Measurements from ENCODE around the gene MITD1.
"Not testable (repeated sequence)": the region's sequence is repeated elsewhere in the genome, so short reads cannot be mapped to it uniquely, and the experiment has no call there.

MITD1 gene

DNA sequence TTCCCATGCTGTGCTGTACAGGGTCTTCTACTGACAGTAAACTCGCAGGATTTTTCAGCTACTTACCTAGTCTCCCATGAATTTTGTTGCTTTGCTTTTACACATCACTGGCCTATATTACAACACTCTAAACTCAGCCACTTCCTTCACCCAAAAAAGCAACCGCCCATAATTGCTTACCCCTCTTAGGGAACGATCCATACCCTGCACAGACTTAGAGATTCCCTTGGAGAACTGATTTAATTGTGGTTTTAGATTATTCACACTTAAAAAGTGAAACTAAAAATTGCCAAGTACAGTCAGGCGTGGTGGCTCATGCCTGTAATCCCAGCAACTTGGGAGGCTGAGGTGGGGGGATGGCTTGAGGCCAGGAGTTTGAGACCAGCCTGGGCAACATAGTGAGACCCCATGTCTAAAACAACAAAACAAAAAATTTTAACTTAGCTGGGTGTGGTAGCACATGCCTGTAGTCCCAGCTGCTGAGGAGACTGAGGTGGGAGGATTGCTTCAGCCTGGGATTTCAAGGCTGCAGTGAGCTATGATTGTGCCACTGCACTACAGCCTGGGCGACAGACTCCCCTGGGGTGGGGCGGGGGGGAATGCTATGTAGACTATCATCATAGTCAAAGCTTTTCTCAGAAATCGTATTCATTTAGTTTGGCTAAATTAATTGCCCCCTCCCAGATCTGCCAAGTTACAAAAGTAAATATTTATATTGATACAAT, 19.4 kb upstream of the MITD1 start:
- TF ChIP-seq, protein P1, sequence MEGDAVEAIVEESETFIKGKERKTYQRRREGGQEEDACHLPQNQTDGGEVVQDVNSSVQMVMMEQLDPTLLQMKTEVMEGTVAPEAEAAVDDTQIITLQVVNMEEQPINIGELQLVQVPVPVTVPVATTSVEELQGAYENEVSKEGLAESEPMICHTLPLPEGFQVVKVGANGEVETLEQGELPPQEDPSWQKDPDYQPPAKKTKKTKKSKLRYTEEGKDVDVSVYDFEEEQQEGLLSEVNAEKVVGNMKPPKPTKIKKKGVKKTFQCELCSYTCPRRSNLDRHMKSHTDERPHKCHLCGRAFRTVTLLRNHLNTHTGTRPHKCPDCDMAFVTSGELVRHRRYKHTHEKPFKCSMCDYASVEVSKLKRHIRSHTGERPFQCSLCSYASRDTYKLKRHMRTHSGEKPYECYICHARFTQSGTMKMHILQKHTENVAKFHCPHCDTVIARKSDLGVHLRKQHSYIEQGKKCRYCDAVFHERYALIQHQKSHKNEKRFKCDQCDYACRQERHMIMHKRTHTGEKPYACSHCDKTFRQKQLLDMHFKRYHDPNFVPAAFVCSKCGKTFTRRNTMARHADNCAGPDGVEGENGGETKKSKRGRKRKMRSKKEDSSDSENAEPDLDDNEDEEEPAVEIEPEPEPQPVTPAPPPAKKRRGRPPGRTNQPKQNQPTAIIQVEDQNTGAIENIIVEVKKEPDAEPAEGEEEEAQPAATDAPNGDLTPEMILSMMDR (IDR thresholded peaks at IDR 0.05), result no peak
- Histone ChIP-seq H3K36me3 (peaks cover 36% of the 10 kb centered on the region), H3K4me3 (ENCODE audit: low read depth in 1 of 2, low read length in 1 of 2) (no peak overlapping the region), H3K27me3 (no peaks in the 10 kb centered on the region), H3K27ac (no peak overlapping the region), H3K4me1 (ENCODE audit: control insufficient read depth in 1 of 2, insufficient read depth in 1 of 2, low read depth in 1 of 2, low read length in 1 of 2) (peaks cover 5% of the 10 kb centered on the region in 2 experiments), H3K9me3 (no peaks in the 10 kb centered on the region)

DNA sequence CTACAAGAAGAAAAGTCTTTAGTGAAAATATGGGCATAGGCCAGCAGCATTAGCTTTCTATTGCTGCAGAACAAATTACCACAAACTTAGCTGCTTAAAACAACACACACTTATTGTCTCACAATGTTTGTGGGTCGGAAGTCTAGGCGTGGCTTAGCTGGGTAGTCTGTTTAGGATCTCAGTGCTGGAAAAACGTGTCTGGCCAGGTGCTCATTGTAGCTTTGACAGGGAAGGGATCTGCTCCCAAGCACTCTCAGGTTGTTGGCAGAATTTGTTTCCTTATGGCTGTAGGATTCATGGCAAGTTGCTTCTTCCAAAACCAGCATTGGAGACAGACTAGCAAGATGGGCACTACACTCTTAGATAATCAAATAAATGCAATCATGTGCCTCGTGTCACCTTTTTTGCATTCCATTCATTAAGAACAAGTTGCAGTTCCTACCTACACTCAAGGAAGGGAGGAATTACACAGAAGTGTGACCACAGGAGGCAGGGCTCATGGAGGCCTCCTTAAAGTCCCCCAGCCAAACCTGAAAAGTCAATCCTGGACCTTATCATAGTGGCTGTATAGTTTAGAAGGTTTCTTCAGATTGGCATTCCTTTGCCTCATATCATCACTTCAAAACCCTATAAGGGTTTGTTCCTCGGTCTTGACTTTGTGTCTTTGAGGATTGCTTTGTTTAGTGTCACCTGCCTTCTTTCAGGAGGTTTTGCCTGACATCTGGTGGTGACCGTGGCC, 17.4 kb upstream of the MITD1 start:
- H3K9me3 ChIP-seq, result no peaks in the 10 kb centered on the region
- H3K4me1 ChIP-seq (ENCODE audit: control insufficient read depth in 1 of 2, insufficient read depth in 1 of 2, low read depth in 1 of 2, low read length in 1 of 2), result peaks cover 5% of the 10 kb centered on the region in 2 experiments
- TF ChIP-seq, protein P1 (IDR thresholded peaks at IDR 0.05), result no peak
- H3K36me3 ChIP-seq, result peaks cover 46% of the 10 kb centered on the region
- no peak overlapping the region for H3K27ac ChIP-seq
- no peak overlapping the region for H3K4me3 ChIP-seq (ENCODE audit: low read depth in 1 of 2, low read length in 1 of 2)
- H3K27me3 ChIP-seq, result no peaks in the 10 kb centered on the region

DNA sequence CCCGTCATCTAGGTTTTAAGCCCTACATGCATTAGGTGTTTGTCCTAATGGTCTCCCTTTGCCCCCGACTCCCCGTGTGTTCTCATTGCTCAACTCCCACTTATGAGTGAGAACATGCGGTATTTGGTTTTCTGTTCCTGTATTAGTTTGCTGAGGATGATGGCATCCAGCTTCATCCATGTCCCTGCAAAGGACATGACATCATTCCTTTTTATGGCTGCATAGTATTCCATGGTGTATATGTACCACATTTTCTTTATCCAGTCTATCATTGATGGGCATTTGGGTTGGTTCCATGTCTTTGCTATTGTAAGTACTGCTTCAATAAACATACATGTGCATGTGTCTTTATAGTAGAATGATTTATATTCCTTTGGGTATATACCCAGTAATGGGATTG, 11.5 kb upstream of the MITD1 start:
- peaks cover 62% of the 10 kb centered on the region for H3K36me3 ChIP-seq
- not testable (repeated sequence) for H3K4me1 ChIP-seq (ENCODE audit: control insufficient read depth in 1 of 2, insufficient read depth in 1 of 2, low read depth in 1 of 2, low read length in 1 of 2); H3K4me3 ChIP-seq (ENCODE audit: low read depth in 1 of 2, low read length in 1 of 2); H3K9me3 ChIP-seq; H3K27ac ChIP-seq; H3K27me3 ChIP-seq

DNA sequence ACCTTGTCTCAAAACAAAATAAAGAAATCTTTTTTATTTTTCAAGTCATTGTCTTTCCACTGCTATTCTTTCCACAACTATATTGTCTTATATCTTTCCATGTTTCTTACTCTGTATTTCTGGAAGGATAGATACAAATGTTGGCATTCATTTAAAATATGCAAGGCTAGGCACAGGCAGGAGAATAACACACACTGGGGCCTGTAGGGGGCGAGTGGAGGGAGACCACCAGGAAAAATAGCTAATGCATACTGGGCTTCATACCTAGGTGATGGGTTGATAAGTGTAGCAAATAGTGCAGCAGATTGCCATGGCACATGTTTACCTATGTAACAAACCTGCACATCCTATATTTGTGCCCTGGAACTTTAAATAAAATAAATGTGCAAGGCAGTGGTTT, 9.7 kb upstream of the MITD1 start:
- peaks cover 49% of the 10 kb centered on the region for H3K36me3 ChIP-seq
- no peak overlapping the region for H3K4me3 ChIP-seq (ENCODE audit: low read depth in 1 of 2, low read length in 1 of 2)
- H3K27me3 ChIP-seq, result no peaks in the 10 kb centered on the region
- TF ChIP-seq, protein P1 (IDR thresholded peaks at IDR 0.05), result no peak
- H3K27ac ChIP-seq, result no peak overlapping the region
- H3K4me1 ChIP-seq (ENCODE audit: control insufficient read depth in 1 of 2, insufficient read depth in 1 of 2, low read depth in 1 of 2, low read length in 1 of 2), result no peaks in the 10 kb centered on the region
- no peaks in the 10 kb centered on the region for H3K9me3 ChIP-seq

DNA sequence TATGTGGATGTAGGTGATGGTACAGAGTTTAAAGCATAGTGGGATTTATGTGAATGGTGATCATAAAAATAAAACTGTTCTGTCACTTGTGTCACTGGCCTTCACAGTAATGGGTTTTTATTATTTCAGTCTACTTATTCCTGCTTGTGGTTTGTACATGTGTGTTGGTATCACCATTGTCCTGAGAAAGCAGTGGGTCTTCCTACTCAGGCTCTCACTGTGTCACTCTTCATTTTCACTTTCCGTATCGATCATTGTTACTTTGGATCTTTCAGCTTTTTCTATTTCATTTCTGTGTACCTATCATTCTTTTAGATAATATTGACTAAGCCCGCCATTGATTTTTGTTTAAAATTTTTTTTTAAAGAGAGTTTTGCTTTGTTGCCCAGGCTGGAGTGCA, 7.5 kb upstream of the MITD1 start:
- Histone ChIP-seq H3K27me3 (no peaks in the 10 kb centered on the region), H3K27ac (no peak overlapping the region), H3K4me1 (ENCODE audit: control insufficient read depth in 1 of 2, insufficient read depth in 1 of 2, low read depth in 1 of 2, low read length in 1 of 2) (no peaks in the 10 kb centered on the region), H3K4me3 (ENCODE audit: low read depth in 1 of 2, low read length in 1 of 2) (no peak overlapping the region), H3K36me3 (peaks cover 37% of the 10 kb centered on the region), H3K9me3 (no peaks in the 10 kb centered on the region)
- TF ChIP-seq, protein P1 (IDR thresholded peaks at IDR 0.05), result no peak

DNA sequence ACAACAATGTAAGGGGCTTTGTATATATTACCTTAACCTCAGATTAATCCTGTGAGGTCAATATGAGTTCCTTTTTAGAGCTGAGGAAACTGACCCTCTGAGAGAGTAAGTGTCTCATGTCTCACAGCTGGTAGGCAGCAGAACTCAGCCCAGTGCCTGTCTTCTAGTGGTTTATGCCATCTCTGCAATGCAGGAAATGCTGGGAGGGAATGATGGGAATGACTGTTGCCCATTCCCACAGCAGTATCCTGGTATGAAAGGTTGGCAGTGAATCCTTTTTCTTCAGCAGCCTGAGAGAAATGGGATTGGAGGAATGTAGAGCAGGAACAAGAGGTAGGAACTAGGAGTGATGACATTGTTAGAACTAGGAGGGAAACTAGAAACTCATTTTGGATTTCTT, 6.2 kb upstream of the MITD1 start:
- no peak overlapping the region for H3K27ac ChIP-seq
- H3K27me3 ChIP-seq, result no peaks in the 10 kb centered on the region
- TF ChIP-seq, protein P1 (IDR thresholded peaks at IDR 0.05), result no peak
- H3K4me3 ChIP-seq (ENCODE audit: low read depth in 1 of 2, low read length in 1 of 2), result no peak overlapping the region
- no peaks in the 10 kb centered on the region for H3K4me1 ChIP-seq (ENCODE audit: control insufficient read depth in 1 of 2, insufficient read depth in 1 of 2, low read depth in 1 of 2, low read length in 1 of 2)
- no peaks in the 10 kb centered on the region for H3K9me3 ChIP-seq
- peaks cover 31% of the 10 kb centered on the region for H3K36me3 ChIP-seq
